GM18511 (cell line): ENCODE measurements around the gene ATP8B4.
A peak's percentile ranks its signal among the peaks of the same experiment; 100 is the strongest.
"Not testable (repeated sequence)": the region's sequence is repeated elsewhere in the genome, so short reads cannot be mapped to it uniquely, and the experiment has no call there.

Experiments
- ATAC-seq: cut with Tn5 transposase; IDR thresholded peaks from one replicate; pipeline ENCODE4 v1.9.1; 2021; ENCODE audit warnings: mild to moderate bottlenecking, moderate library complexity; ENCODE audit not compliant: unreplicated experiment

The ATP8B4 gene

GRCh38 chr15:50109076-50109987 is 9.7 kb downstream of the ATP8B4 start:
- no peak for ATAC-seq

DNA sequence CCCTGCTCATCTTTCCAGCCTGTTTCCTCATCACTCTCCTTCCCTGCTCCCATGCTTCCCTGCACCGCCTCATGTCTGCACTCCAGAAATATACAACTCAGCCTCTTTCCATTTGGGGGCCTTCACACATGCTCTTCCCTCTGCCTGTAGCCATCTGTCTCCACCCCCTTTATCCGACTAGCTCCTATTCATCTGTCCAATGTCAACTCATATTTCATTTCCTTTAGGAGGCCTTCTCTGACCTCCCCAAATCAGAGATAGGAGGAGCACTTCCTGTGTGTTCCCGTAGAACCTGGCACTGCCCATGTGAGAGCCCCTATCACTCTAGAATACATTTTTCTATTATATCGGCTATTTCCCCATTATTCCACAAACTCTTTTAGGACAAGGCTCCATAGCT is 10.6 kb downstream of the ATP8B4 start:
- ATAC-seq = no peak

DNA sequence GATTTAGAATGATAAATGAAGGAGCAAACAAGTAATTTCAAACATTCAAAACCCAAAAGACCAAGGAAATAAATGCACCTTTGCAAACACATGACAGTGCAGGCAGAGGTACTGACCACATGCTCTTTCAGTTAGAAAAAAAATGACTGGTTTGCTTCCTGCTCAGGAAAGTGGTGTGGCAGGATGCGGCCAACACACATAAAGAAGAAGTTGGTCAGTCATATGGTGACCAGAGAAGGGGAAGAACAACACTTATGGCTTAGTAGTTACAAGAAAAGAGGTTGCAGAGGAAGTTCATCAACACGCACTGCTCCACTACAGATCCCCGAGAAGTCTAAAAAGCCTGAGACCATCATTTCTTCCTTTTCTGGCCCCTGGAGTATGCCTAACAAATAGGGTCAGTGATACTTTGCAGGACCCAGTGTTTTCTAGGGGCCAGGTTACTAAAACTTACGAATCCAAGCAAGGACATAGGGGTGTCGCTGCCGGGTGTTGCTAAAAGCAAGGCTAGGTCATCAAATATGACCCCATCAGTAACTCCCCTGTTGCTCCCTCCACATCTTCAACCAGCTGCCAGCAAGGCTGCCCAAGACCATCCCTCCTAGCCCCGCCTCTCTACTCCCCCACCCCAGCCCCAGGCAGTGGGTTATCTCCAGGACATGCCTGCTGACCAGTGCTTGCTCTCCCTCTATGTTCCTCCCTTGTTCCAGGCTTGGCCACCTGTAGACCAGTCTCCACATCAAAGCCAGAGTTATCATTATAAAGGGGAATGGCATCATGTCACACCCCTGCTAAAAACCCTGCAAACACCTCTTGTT is 11.2 kb downstream of the ATP8B4 start:
- peak; percentile 95 for ATAC-seq

DNA sequence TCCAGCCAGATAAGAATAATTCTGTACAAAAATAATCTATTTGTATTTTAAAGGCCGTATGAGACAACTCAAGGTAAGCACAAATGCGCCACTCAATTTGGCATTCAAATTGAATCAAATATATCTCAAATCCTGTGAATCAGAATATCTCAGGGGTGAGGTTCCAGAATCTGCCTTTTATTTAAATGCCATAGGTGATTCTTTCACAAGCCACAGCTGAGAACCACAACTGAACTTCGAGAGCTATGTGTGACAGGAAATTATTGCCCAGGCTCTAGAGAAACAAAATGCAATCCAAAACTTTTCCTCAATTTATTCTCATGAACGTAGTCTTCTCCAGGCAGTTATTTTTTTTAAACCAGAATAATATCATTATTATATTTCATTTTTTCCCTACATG is 11.9 kb downstream of the ATP8B4 start:
- peak; percentile 38 for ATAC-seq

- no peak for ATAC-seq
These were observed 12.6 kb downstream of the ATP8B4 start for GRCh38 chr15:50106457-50106856.

DNA sequence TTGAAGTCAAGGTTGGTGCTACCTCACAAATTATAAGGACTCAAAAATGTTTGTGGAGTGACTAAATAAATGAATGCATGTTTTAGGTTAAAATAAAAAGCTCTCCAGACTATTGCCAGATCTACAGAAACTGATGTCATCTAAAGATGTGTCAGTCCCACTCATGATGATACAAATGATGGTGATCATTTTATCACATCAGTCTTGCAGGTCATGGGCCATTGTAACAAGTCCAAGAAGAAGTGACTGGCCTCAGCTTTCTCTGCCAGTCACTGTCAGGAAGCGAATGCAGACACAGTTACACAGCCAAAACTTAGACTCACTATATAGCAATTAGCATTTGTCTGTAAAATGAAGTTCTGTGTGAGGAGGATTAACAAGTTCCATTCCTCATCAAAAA is 18.5 kb downstream of the ATP8B4 start:
- no peak for ATAC-seq

- no peak for ATAC-seq
These were observed 20.5 kb downstream of the ATP8B4 start for GRCh38 chr15:50098545-50098944.

DNA sequence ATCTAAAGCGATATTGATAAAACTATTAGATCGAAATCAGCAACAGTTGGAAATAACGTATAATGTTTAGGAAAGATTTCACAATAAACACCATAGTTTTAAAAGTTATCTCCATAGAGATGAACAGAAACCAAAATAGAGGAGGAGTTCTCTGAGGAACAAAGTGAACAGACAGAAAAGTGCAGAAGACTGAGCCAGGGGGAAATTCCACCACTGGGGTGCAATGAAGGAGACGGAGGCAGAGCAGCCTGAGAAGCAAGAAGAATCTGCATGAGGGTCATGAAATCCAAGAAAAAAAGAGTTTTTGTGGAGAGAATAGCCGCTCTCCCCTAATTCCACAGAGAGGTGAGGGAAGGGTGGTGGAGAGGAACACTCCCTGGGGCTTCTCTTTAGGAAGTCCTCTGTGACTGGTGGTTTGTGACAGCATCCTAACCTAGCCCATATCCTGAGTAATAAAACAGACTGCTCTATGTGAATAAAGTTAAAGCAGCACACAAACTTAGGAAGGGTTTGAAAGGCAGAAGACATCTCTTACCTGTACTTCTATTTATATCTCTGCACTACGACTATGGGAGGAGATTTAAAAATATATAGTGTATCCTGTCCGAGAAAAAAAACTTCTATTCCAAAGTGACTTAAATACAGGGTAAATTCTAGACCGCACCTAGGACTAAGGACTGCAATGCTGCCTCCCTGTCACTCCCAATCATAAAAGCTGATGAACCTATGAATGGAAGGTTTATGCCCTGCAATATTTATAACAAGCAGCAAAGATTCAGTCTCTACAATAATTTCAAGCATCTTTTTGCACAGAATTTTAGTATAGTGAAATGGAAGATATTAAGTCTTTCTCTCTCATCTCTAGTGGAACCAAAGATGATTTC is 22.9 kb downstream of the ATP8B4 start:
- ATAC-seq = no peak

GRCh38 chr15:50089386-50089785 is 29.6 kb downstream of the ATP8B4 start:
- not testable (repeated sequence) for ATAC-seq

GRCh38 chr15:50084932-50085331 is 34.1 kb downstream of the ATP8B4 start:
- no peak for ATAC-seq

GRCh38 chr15:50083424-50084025 is 35.5 kb downstream of the ATP8B4 start:
- ATAC-seq = no peak

- no peak for ATAC-seq
These were observed 37.0 kb downstream of the ATP8B4 start for GRCh38 chr15:50082066-50082465.

DNA sequence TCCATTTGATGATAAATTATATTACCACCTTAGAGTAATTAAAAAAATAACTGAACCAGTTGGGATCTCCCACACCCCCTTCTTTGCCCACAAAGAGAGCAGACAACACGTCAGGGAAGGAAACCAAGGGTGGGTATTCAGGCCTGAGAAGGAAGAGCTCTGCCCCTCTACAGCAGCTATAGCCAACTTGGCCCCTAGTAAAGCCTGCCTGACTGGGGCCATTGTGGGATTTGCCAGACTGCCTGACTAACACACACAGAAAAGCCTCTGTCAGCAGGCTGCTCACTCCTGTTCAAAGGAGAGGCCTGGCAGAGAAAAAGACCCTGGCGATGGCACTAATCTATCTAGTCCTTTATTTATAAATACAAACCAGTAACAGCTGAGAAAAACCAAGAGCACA is 41.4 kb downstream of the ATP8B4 start:
- no peak for ATAC-seq

DNA sequence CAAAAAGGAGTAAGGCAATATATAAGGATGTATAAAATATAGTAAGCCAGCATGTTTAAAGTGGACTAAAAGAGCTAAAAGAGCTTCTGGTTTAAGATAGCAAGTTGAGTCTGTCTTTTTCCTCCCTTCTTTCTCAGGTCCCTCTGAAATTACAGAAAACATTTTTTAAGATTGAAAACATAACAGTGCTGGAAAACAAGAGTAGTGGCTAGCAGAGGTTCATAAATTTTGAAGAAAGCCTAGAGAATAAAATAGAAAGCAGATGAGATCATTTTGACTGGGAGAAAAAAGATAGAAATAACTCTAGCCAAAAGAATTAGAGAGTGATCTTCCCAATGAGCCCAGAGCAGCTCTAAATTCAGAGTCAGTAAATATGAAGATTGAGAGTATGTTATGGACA is 41.9 kb downstream of the ATP8B4 start:
- no peak for ATAC-seq

GRCh38 chr15:50075319-50075718 is 43.7 kb downstream of the ATP8B4 start:
- ATAC-seq = no peak

- ATAC-seq = no peak
These were observed 47.3 kb downstream of the ATP8B4 start for GRCh38 chr15:50071551-50072258.

- no peak for ATAC-seq
These were observed 51.0 kb downstream of the ATP8B4 start for GRCh38 chr15:50068016-50068415.

GRCh38 chr15:50067254-50067653 is 51.8 kb downstream of the ATP8B4 start:
- no peak for ATAC-seq

DNA sequence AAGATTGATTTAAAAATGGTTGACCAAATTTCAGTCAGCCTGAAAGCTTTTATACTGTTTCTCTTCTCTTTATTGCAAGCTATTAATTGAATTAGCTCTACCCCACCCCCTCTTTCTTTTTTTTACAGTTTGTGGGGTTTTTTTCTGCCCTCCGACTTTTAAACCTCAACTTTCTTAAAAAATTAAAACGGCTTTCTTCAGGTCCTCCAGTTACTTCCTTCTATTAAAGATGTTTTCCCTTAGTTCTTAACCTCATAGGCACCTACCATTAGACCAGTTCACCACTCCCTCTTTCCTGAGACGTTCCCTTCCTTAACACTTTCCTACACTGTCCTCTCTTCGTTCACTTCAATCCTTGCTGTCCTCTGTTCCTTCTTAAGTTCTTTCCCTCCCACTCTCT is 52.4 kb downstream of the ATP8B4 start:
- no peak for ATAC-seq

GRCh38 chr15:50066202-50066601 is 52.8 kb downstream of the ATP8B4 start:
- no peak for ATAC-seq
